Esophagus (tissue), 2 donors: ENCODE data around the gene RRM1. TPM values are rescaled to one million over a fixed set of nuclear protein-coding genes. Genes with fewer than 3 reads are reported as not detected.

ENCODE experiments used
- H3K27ac ChIP-seq, 2 donors: one replicate each; pipeline ENCODE4 v1.5.1; 2013; ENCODE audit warnings: low read depth in 2 of 2, mild to moderate bottlenecking in 2 of 2, inconsistent platforms in 1 of 2, low read length in 1 of 2, moderate library complexity in 1 of 2
- H3K27me3 ChIP-seq, 2 donors: one replicate each; pipeline ENCODE4 v1.6.1; 2013; ENCODE audit warnings: low read length in 2 of 2, control low read depth in 1 of 2, mild to moderate bottlenecking in 1 of 2; ENCODE audit not compliant: insufficient read depth in 2 of 2, control insufficient read depth in 1 of 2
- H3K36me3 ChIP-seq, 2 donors: one replicate each; pipeline ENCODE4 v1.6.1; 2013; ENCODE audit warnings: low read length in 1 of 2; ENCODE audit not compliant: control insufficient read depth in 2 of 2, insufficient read depth in 2 of 2
- H3K4me1 ChIP-seq, 2 donors: one replicate each; pipeline ENCODE4 v1.6.1; 2013; ENCODE audit warnings: low read length in 1 of 2; ENCODE audit not compliant: control insufficient read depth in 2 of 2, insufficient read depth in 2 of 2
- H3K4me3 ChIP-seq, 2 donors: one replicate each; pipeline ENCODE4 v1.5.1; 2013; ENCODE audit warnings: low read length in 2 of 2, mild to moderate bottlenecking in 2 of 2, low read depth in 1 of 2, moderate library complexity in 1 of 2
- H3K9me3 ChIP-seq, 2 donors: one replicate each; pipeline ENCODE4 v1.6.1; 2013; ENCODE audit warnings: mild to moderate bottlenecking in 2 of 2, low read depth in 1 of 2, low read length in 1 of 2, moderate library complexity in 1 of 2; ENCODE audit not compliant: control insufficient read depth in 2 of 2, insufficient read depth in 1 of 2
- WGBS, 2 donors: extraction: QIAGEN DNeasy Blood & Tissue Kit; methylation state at CpG; one replicate each; pipeline ENCODE4 v1.1.7; 2013; 5-methylcytosine and 5-hydroxymethylcytosine counted together
- polyA plus RNA-seq, 2 donors: library from polyadenylated mRNA; stranded (reverse); fragments of 200-250 nt; gene quantifications; one replicate each; pipeline ENCODE4 v1.2.3, GENCODE V29; 2013
- donor health status: healthy with polysubstance abuse.
- donor health status: Bipolar disorder and iron deficiency.

The RRM1 gene
- polyA plus RNA-seq, 2 donors, result 9.2 to 33.5 TPM

DNA sequence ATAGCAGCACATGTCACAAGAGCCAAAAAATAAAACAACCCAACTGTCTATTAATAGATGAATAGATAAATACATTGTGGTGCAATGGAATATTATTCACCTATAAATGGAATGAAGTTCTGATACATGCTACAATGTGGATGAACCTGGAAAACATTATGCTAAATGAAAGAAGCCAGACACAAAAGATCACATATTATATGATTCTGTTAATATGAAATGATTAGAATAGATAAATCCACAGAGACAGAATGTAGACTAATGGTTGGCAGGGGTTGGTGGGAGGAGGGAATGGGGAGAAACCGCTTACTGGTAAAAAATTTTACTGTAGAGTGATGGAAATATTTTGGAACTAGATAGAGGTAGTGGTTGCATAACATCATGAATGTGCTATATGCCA is 32.9 kb upstream of the RRM1 start:
- Histone ChIP-seq H3K27me3 (no peaks in the 10 kb centered on the region), H3K4me3 (no peak overlapping the region), H3K27ac (no peak overlapping the region), H3K36me3 (peaks cover 3 to 10% of the 10 kb centered on the region in 2 donors), H3K9me3 (no peaks in the 10 kb centered on the region), H3K4me1 (peaks cover 6 to 7% of the 10 kb centered on the region in 2 donors)
- 89 to 95% methylated on average over 1 of the region's 1 CpG for WGBS, 2 donors

DNA sequence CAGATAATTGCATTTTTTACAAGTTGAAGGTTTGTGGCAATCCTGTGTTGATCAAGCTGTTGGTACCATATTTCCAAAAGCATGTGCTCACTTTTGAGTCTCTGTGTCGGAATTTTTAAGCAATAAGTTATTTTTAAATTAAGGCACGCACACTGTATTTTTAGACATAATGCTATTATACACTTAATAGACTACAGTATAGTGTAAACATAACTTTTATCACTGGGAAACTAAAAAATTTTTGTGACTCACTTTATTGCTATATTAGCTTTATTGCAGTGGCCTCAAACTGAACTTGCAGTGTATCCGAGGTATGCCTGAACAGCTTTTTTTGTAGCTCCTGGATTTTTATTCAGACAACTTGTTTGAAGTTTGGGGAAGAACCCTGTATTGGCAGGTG is 31.3 kb upstream of the RRM1 start:
- Histone ChIP-seq H3K36me3 (peaks cover 3 to 10% of the 10 kb centered on the region in 2 donors), H3K4me3 (no peak overlapping the region), H3K4me1 (peaks cover 6 to 7% of the 10 kb centered on the region in 2 donors), H3K27me3 (no peaks in the 10 kb centered on the region), H3K27ac (no peak overlapping the region), H3K9me3 (no peaks in the 10 kb centered on the region)
- 65 to 70% methylated on average over 3 of the region's 3 CpGs for WGBS, 2 donors

DNA sequence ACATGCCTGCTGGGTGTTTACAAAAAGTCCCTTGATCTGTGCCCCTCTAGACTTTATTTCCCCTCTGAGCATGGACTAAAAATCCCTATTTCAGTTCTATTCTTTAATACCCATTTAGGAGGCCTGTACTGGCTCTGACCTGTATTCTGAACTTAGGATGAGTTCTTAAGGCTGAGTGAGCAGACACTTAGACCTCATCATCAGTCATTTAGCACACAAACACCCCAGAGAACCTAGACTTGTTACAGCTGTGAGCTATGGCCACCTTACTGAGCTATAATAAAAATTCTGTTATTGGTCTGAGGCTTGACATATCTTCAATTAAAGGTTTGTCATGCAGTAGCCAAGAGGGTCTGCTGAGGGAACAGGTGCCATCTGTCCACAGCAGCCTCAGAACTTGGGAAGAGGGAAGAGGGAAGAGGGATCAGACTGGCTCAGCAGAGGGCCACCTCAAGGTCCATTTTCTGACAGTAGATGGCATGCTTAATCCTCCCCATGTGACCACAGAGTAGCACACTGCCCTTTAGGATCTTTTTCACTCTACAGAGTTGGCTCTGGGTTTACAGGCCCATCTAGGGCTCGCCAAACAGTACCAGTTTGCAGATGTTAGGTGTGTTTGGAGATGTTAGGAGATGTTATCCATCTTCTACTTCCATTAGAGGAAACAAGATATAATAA is 30.2 kb upstream of the RRM1 start:
- Histone ChIP-seq H3K4me3 (no peak overlapping the region), H3K27me3 (no peaks in the 10 kb centered on the region), H3K4me1 (peaks cover 2 to 5% of the 10 kb centered on the region in 2 donors), H3K27ac (no peak overlapping the region), H3K36me3 (peaks cover 0 to 6% of the 10 kb centered on the region in 2 donors), H3K9me3 (no peaks in the 10 kb centered on the region)
- WGBS, 2 donors, result 88 to 95% methylated on average over 1 of the region's 1 CpG

DNA sequence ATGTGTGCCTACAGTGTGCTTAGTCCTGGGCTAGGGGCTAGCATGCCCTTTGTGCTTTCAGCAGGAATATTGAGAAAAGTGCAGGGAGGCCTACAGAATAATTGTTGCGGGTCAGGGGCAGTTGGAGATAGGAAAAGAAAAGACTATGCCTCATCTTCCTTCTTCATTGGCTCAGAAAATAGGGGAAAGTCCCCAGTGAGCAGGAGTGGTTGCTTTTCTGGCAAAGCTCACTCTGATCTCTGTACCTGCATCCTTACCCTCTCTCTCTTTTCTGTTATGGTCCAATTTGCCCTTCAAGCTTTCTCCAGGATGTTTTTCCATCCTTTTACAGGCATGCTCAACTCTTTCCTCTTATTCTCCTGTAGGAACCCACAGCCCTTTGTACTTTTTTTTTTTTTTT is 29.5 kb upstream of the RRM1 start:
- H3K27me3 ChIP-seq, result no peaks in the 10 kb centered on the region
- H3K9me3 ChIP-seq, result no peaks in the 10 kb centered on the region
- peaks cover 2 to 5% of the 10 kb centered on the region in 2 donors for H3K4me1 ChIP-seq
- H3K4me3 ChIP-seq, result no peak overlapping the region
- H3K27ac ChIP-seq, result no peak overlapping the region
- peaks cover 0 to 6% of the 10 kb centered on the region in 2 donors for H3K36me3 ChIP-seq
- WGBS, 2 donors, result 71 to 81% methylated on average over 1 of the region's 1 CpG

DNA sequence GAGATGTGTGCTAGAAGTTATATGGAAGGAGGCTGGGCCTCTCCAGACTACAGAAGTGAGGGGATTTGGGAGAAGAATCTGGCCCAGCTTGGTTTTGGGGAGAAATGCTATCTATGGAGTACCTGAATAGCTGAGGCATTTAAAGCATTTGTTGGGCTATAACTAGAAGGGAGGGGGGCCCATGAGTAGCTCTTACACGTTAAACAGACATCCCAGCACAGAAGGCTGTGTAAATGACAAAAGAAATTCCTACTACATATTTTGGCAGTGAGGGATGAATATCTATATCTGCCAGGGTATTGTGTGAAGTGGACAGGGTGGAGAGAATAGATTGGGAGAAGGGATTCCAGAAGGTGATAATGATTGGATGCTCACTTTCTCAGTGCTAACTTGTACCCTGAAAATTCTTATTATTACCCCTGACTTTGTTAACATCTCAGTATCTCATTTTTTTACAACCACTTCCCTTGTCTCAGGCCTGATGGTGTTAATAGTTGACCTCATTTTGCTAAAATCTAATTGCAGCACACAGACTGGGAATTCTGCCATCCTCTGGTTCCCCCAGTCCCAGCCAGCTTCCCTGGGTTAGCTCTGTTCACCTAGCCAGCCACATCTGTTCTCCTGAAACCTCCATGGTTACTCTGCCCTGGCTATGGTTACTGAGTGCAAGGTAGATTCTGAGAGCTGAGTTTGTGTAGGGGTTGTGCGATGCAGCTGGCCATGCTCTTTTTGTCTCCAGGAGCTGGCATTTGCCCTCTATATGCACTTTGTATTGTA is 28.8 kb upstream of the RRM1 start:
- Histone ChIP-seq H3K27ac (no peak overlapping the region), H3K4me1 (peaks cover 2 to 5% of the 10 kb centered on the region in 2 donors), H3K27me3 (no peaks in the 10 kb centered on the region), H3K4me3 (no peak overlapping the region), H3K36me3 (peaks cover 1 to 8% of the 10 kb centered on the region in 2 donors), H3K9me3 (no peaks in the 10 kb centered on the region)
- 69 to 81% methylated on average over 2 of the region's 2 CpGs for WGBS, 2 donors

DNA sequence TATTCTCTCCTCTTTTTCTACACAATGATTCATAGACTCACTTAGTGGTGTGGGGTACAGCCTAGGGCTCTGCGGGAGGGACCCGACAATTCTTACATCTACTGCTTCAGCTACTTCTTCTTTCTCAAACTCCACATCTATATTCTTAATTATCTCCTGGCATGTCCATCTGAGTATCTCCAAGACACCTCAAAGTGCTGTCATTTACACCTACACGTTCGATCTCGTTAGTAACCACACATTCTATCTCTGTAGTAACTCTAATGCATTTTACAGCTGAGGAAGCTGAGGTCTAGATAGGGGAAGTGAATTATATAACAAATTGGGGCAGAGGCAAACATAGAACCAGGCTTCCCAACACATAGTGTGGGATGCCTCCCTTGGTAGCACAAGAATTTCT is 27.7 kb upstream of the RRM1 start:
- Histone ChIP-seq H3K9me3 (no peaks in the 10 kb centered on the region), H3K36me3 (peaks cover 3 to 7% of the 10 kb centered on the region in 2 donors), H3K4me1 (peaks cover 2 to 5% of the 10 kb centered on the region in 2 donors), H3K4me3 (no peak overlapping the region), H3K27me3 (no peaks in the 10 kb centered on the region), H3K27ac (no peak overlapping the region)
- 67 to 73% methylated on average over 5 of the region's 5 CpGs for WGBS, 2 donors

DNA sequence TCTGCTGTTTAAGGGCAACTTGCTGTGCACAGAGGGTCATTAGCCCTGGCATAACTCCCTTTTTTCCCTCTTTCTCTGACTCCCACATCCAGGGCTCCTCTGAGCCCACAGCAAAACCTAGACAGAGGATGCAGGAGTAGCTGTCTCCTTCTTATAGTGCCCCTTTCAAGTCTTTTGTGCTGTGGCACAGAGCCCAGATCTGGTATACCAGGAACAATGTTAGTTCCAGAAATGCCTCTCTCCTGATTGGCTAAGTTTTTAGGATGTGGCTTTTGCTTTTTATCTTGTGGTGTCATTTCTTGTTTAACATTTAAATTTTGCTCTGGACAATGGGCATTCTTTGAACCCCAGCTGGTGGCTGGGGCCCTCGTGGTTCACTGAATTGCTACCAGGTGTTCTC is 25.6 kb upstream of the RRM1 start:
- Histone ChIP-seq H3K36me3 (peaks cover 3 to 7% of the 10 kb centered on the region in 2 donors), H3K4me3 (no peak overlapping the region), H3K9me3 (no peaks in the 10 kb centered on the region), H3K27ac (no peak overlapping the region), H3K27me3 (no peaks in the 10 kb centered on the region), H3K4me1 (peaks cover 2 to 5% of the 10 kb centered on the region in 2 donors)
- 70 to 77% methylated on average over 1 of the region's 1 CpG for WGBS, 2 donors

DNA sequence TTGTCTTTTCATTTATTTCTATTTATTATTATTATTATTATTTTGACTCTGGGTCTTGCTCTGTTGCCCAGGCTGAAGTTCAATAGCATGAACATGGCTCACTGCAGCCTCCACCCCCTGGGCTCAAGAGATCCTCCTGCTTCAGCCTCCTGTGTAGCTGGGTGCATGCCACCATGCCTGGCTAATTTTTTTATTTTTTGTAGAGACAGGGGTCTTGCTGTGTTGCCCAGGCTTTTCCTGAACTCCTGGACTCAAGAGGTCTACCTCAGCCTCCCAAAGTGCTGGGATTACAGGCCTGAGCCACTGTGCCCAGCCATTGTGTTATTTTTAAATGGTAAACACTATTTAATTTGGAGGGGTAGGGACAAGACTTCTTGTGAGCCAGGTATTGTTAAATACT is 23.3 kb upstream of the RRM1 start:
- H3K9me3 ChIP-seq, result no peaks in the 10 kb centered on the region
- H3K4me1 ChIP-seq, result peaks cover 0 to 2% of the 10 kb centered on the region in 2 donors
- no peak overlapping the region for H3K27ac ChIP-seq
- H3K27me3 ChIP-seq, result no peaks in the 10 kb centered on the region
- no peak overlapping the region for H3K4me3 ChIP-seq
- peaks cover 4 to 10% of the 10 kb centered on the region in 2 donors for H3K36me3 ChIP-seq

DNA sequence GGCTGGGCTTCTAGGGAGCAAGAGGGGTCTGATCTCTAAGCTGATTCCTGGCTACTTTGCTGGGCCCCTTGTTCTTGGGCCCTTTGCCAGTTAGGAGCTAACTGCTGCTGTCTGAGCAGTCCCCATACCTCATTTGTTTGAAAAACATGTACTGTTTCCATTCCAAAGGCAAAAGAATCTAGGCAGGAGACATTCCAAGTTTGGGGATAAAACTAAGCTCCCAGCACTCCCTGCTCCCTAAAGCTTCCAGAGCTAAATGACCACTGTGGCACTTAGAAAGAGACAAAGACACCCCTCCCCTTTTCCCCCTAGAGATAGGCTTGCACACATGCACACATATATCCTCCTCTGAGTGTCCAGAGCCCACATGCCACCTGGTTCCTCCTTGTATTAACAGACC is 22.7 kb upstream of the RRM1 start:
- Histone ChIP-seq H3K9me3 (no peaks in the 10 kb centered on the region), H3K27ac (peak overlapping the region; percentile 8 to 30), H3K36me3 (peaks cover 4 to 10% of the 10 kb centered on the region in 2 donors), H3K4me3 (no peak overlapping the region), H3K27me3 (no peaks in the 10 kb centered on the region), H3K4me1 (peaks cover 0 to 2% of the 10 kb centered on the region in 2 donors)
